Smooth muscle cell (in vitro differentiated cells): ENCODE measurements around the gene LRRC8C. TPM values are rescaled to one million over a fixed set of nuclear protein-coding genes. Genes with fewer than 3 reads are reported as not detected.
A peak's percentile ranks its signal among the peaks of the same experiment; 100 is the strongest.

Experiments
- DNase-seq: peaks from one replicate; lab custom pipeline; 2025; ENCODE audit not compliant: unreplicated experiment; lab: John Stamatoyannopoulos, UW
- H2AFZ ChIP-seq: fragments of 200-600 bp; sonication (generic); 2 replicates; pipeline ENCODE4 v1.6.0; 2016; ENCODE audit warnings: antibody characterized with exemption, low read depth, mild to moderate bottlenecking
- H3F3A ChIP-seq: fragments of 200-600 bp; sonication (generic); 2 replicates; pipeline ENCODE4 v1.6.0; 2017; ENCODE audit warnings: antibody characterized with exemption, low read depth
- H3K27ac ChIP-seq: fragments of 200-600 bp; sonication (generic); 2 replicates; pipeline ENCODE4 v1.5.1; 2016; ENCODE audit warnings: low read depth, mild to moderate bottlenecking
- H3K27me3 ChIP-seq: fragments of 200-600 bp; sonication (generic); 2 replicates; pipeline ENCODE4 v1.6.1; 2016; ENCODE audit warnings: low read depth, mild to moderate bottlenecking
- H3K36me3 ChIP-seq: fragments of 200-600 bp; sonication (generic); 2 replicates; pipeline ENCODE4 v1.5.1; 2016; ENCODE audit warnings: low read depth
- H3K4me1 ChIP-seq: fragments of 200-600 bp; sonication (generic); 2 replicates; pipeline ENCODE4 v1.5.1; 2016; ENCODE audit warnings: low read depth
- H3K4me2 ChIP-seq: fragments of 200-600 bp; sonication (generic); 2 replicates; pipeline ENCODE4 v1.6.0; 2016; ENCODE audit warnings: mild to moderate bottlenecking
- H3K4me3 ChIP-seq: fragments of 200-600 bp; sonication (generic); 2 replicates; pipeline ENCODE4 v1.5.1; 2016; ENCODE audit warnings: mild to moderate bottlenecking
- H3K79me2 ChIP-seq: fragments of 200-600 bp; sonication (generic); 2 replicates; pipeline ENCODE4 v1.6.0; 2016; ENCODE audit warnings: low read depth, mild to moderate bottlenecking
- H3K9ac ChIP-seq: fragments of 200-600 bp; sonication (generic); 2 replicates; pipeline ENCODE4 v1.6.0; 2016; ENCODE audit warnings: low read depth
- H3K9me3 ChIP-seq: fragments of 200-600 bp; sonication (generic); replicated peaks from 2 replicates; pipeline ENCODE4 v1.5.1; 2016; ENCODE audit warnings: low read depth
- H4K20me1 ChIP-seq: fragments of 200-600 bp; sonication (generic); 2 replicates; pipeline ENCODE4 v1.6.0; 2016; ENCODE audit warnings: low read depth
- CTCF ChIP-seq: fragments of 200-600 bp; sonication (generic); IDR thresholded peaks from 2 replicates; pipeline ENCODE4 v1.5.1; 2017; ENCODE audit warnings: borderline replicate concordance, mild to moderate bottlenecking, antibody characterized with exemption; ENCODE audit not compliant: insufficient read depth, poor library complexity, severe bottlenecking
- WGBS: methylation state at CpG from one replicate; pipeline ENCODE4 v1.1.7; 2016; ENCODE audit warnings: low lambda C conversion rate; 5-methylcytosine and 5-hydroxymethylcytosine counted together
- polyA plus RNA-seq: library from polyadenylated mRNA; unstranded; fragments of >200 nt; fragmentation: Nextera tagmentation; extraction: Ambion mirVana; gene quantifications from 2 replicates; pipeline ENCODE4 v1.2.1, GENCODE V29; 2016
- total RNA-seq: library from RNA; depleted of rRNA; stranded (reverse); fragments of >200 nt; gene quantifications from 2 replicates; pipeline ENCODE4 v1.2.3, GENCODE V29; 2014

The LRRC8C gene
- total and polyA plus RNA-seq, 2 experiments from 2014 or later, result 2.2 to 7.2 TPM

- H3K9me3 ChIP-seq, result no peaks in the 10 kb centered on the region
- TF ChIP-seq CTCF, result no peak
- H3K4me3 ChIP-seq, result peak overlapping the region; percentile 17
- peak overlapping the region; percentile 61 for H3K27ac ChIP-seq
- DNase-seq, result no peak
- H4K20me1 ChIP-seq, result no peaks in the 10 kb centered on the region
- H3K4me2 ChIP-seq, result peak overlapping the region; percentile 75
- H2AFZ ChIP-seq, result no peak overlapping the region
- H3K9ac ChIP-seq, result no peak overlapping the region
- no peaks in the 10 kb centered on the region for H3K36me3 ChIP-seq
- H3K79me2 ChIP-seq, result no peaks in the 10 kb centered on the region
- H3K4me1 ChIP-seq, result peaks cover 31% of the 10 kb centered on the region
- no peaks in the 10 kb centered on the region for H3K27me3 ChIP-seq
- peaks cover 19% of the 10 kb centered on the region for H3F3A ChIP-seq
- 16% methylated on average over 5 of the region's 5 CpGs for WGBS
Measured at GRCh38 chr1:89719502-89720306, 86.8 kb downstream of the LRRC8C start.

- Histone ChIP-seq H3K27ac (peak overlapping the region; percentile 61), H2AFZ (no peak overlapping the region), H3K4me3 (no peak overlapping the region), H3F3A (peaks cover 19% of the 10 kb centered on the region), H4K20me1 (no peaks in the 10 kb centered on the region), H3K36me3 (no peaks in the 10 kb centered on the region), H3K9ac (no peak overlapping the region), H3K9me3 (no peaks in the 10 kb centered on the region), H3K4me1 (peaks cover 31% of the 10 kb centered on the region), H3K27me3 (no peaks in the 10 kb centered on the region), H3K4me2 (peak overlapping the region; percentile 75), H3K79me2 (no peaks in the 10 kb centered on the region)
- DNase-seq, result no peak
- 75% methylated on average over 1 of the region's 1 CpG for WGBS
- TF ChIP-seq CTCF, result no peak
Measured at GRCh38 chr1:89720839-89721238, 87.9 kb downstream of the LRRC8C start.

- Histone ChIP-seq H3K4me1 (peaks cover 31% of the 10 kb centered on the region), H3K27ac (peak overlapping the region; percentile 61), H3K4me3 (no peak overlapping the region), H3F3A (peaks cover 19% of the 10 kb centered on the region), H3K9ac (no peak overlapping the region), H3K4me2 (peak overlapping the region; percentile 75), H4K20me1 (no peaks in the 10 kb centered on the region), H3K79me2 (no peaks in the 10 kb centered on the region), H3K36me3 (no peaks in the 10 kb centered on the region), H3K9me3 (no peaks in the 10 kb centered on the region), H3K27me3 (no peaks in the 10 kb centered on the region), H2AFZ (no peak overlapping the region)
- WGBS, result 37% methylated on average over 3 of the region's 3 CpGs
- no peak for DNase-seq
- no peak for TF ChIP-seq CTCF
Measured at GRCh38 chr1:89721351-89721750, 88.4 kb downstream of the LRRC8C start.

GRCh38 chr1:89723144-89723543, 90.2 kb downstream of the LRRC8C start:
- WGBS, result 98% methylated on average over 2 of the region's 2 CpGs
- no peaks in the 10 kb centered on the region for H3K79me2 ChIP-seq

More at GRCh38 chr1:89723144-89723543, 90.2 kb downstream of the LRRC8C start:
- peaks cover 19% of the 10 kb centered on the region for H3F3A ChIP-seq
- DNase-seq, result no peak
- peaks cover 31% of the 10 kb centered on the region for H3K4me1 ChIP-seq
- H3K9ac ChIP-seq, result no peak overlapping the region
- H2AFZ ChIP-seq, result no peak overlapping the region
- H3K36me3 ChIP-seq, result no peaks in the 10 kb centered on the region
- H3K4me3 ChIP-seq, result no peak overlapping the region
- no peaks in the 10 kb centered on the region for H3K27me3 ChIP-seq
- no peak for TF ChIP-seq CTCF
- H3K9me3 ChIP-seq, result no peaks in the 10 kb centered on the region
- H4K20me1 ChIP-seq, result no peaks in the 10 kb centered on the region
- no peak overlapping the region for H3K4me2 ChIP-seq
- H3K27ac ChIP-seq, result no peak overlapping the region
